H9 (cell line): Measurements from ENCODE around the gene PRKCI. TPM values are rescaled to one million over a fixed set of nuclear protein-coding genes. Genes with fewer than 3 reads are reported as not detected.

Source experiments
- DNase-seq: peaks from one replicate; pipeline ENCODE4 v3.0.0-alpha.2; 2017
- H2AFZ ChIP-seq: one replicate; pipeline ENCODE4 v1.6.1; 2013; ENCODE audit warnings: mild to moderate bottlenecking, low read length, control low read depth, moderate library complexity
- H2AK5ac ChIP-seq: 2 replicates; pipeline ENCODE4 v1.6.1; 2013; ENCODE audit warnings: low read length, control low read depth, mixed read lengths; ENCODE audit not compliant: insufficient read length
- H2BK120ac ChIP-seq: one replicate; pipeline ENCODE4 v1.6.1; 2013; ENCODE audit warnings: low read depth, mild to moderate bottlenecking, low read length, control low read depth, inconsistent platforms; ENCODE audit not compliant: poor library complexity, severe bottlenecking
- H2BK12ac ChIP-seq: 2 replicates; pipeline ENCODE4 v1.6.1; 2013; ENCODE audit warnings: low read length, control low read depth, mixed read lengths, low read depth; ENCODE audit not compliant: insufficient read length
- H2BK15ac ChIP-seq: 2 replicates; pipeline ENCODE4 v1.6.1; 2013; ENCODE audit warnings: low read depth, low read length, control low read depth
- H2BK20ac ChIP-seq: one replicate; pipeline ENCODE4 v1.6.1; 2013; ENCODE audit warnings: low read depth, mild to moderate bottlenecking, low read length, control low read depth, inconsistent platforms; ENCODE audit not compliant: poor library complexity, severe bottlenecking
- H2BK5ac ChIP-seq: 2 replicates; pipeline ENCODE4 v1.6.1; 2013; ENCODE audit warnings: low read length, control low read depth, mixed read lengths; ENCODE audit not compliant: insufficient read length
- H3K14ac ChIP-seq: 2 replicates; pipeline ENCODE4 v1.6.1; 2013; ENCODE audit warnings: low read length, control low read depth; ENCODE audit not compliant: insufficient read depth
- H3K18ac ChIP-seq: 2 replicates; pipeline ENCODE4 v1.6.1; 2013; ENCODE audit warnings: low read depth, mild to moderate bottlenecking, mixed read lengths, low read length, control low read depth; ENCODE audit not compliant: insufficient read length
- H3K23ac ChIP-seq: 2 replicates; pipeline ENCODE4 v1.6.1; 2013; ENCODE audit warnings: low read length, control low read depth, mixed read lengths, low read depth; ENCODE audit not compliant: insufficient read length
- H3K23me2 ChIP-seq: 2 replicates; pipeline ENCODE4 v1.6.1; 2013; ENCODE audit warnings: low read depth, mild to moderate bottlenecking, mixed read lengths, low read length, control low read depth; ENCODE audit not compliant: insufficient read length, poor library complexity, severe bottlenecking
- H3K27ac ChIP-seq: 2 replicates; pipeline ENCODE4 v1.5.1; 2013; ENCODE audit warnings: low read length, control low read depth, mixed read lengths, low read depth; ENCODE audit not compliant: insufficient read length
- H3K27me3 ChIP-seq: 2 replicates; pipeline ENCODE4 v1.6.1; 2013; ENCODE audit warnings: low read length, control low read depth, inconsistent platforms; ENCODE audit not compliant: insufficient read depth
- H3K4ac ChIP-seq: 2 replicates; pipeline ENCODE4 v1.6.1; 2013; ENCODE audit warnings: low read depth, mild to moderate bottlenecking, control low read depth, inconsistent platforms, low read length, moderate library complexity
- H3K4me1 ChIP-seq: 2 replicates; pipeline ENCODE4 v1.6.1; 2013; ENCODE audit warnings: low read length, control low read depth, inconsistent platforms; ENCODE audit not compliant: insufficient read depth
- H3K4me2 ChIP-seq: 2 replicates; pipeline ENCODE4 v1.6.1; 2013; ENCODE audit warnings: low read length, control low read depth, mixed read lengths; ENCODE audit not compliant: insufficient read length, insufficient read depth
- H3K56ac ChIP-seq: 2 replicates; pipeline ENCODE4 v1.6.1; 2013; ENCODE audit warnings: low read depth, mild to moderate bottlenecking, mixed read lengths, low read length, control low read depth; ENCODE audit not compliant: insufficient read length
- H3K79me1 ChIP-seq: 2 replicates; pipeline ENCODE4 v1.6.1; 2013; ENCODE audit warnings: low read depth, mild to moderate bottlenecking, moderate library complexity, low read length, control low read depth, inconsistent platforms; ENCODE audit not compliant: insufficient read depth, poor library complexity, severe bottlenecking
- H3K79me2 ChIP-seq: 2 replicates; pipeline ENCODE4 v1.6.1; 2013; ENCODE audit warnings: low read length, control low read depth, inconsistent platforms; ENCODE audit not compliant: insufficient read depth
- H3K9ac ChIP-seq: 2 replicates; pipeline ENCODE4 v1.6.1; 2013; ENCODE audit warnings: low read length, control low read depth, mixed read lengths; ENCODE audit not compliant: insufficient read length; ENCODE audit errors: extremely low read depth
- H3K9me3 ChIP-seq: one replicate; pipeline ENCODE4 v1.6.1; 2013; ENCODE audit warnings: low read depth, low read length, inconsistent platforms; ENCODE audit not compliant: control insufficient read depth
- H3T11ph ChIP-seq: one replicate; pipeline ENCODE4 v1.6.1; 2013; ENCODE audit warnings: mild to moderate bottlenecking, low read length, control low read depth, inconsistent platforms
- H4K20me1 ChIP-seq: one replicate; pipeline ENCODE4 v1.6.1; 2013; ENCODE audit not compliant: control insufficient read depth, insufficient read length, insufficient read depth
- H4K5ac ChIP-seq: 2 replicates; pipeline ENCODE4 v1.6.1; 2013; ENCODE audit warnings: low read depth, mild to moderate bottlenecking, mixed read lengths, low read length, control low read depth; ENCODE audit not compliant: insufficient read length
- H4K8ac ChIP-seq: replicated peaks from 2 replicates; pipeline ENCODE4 v1.6.1; 2013; ENCODE audit warnings: low read length, control low read depth, mixed read lengths, low read depth; ENCODE audit not compliant: insufficient read length
- H4K91ac ChIP-seq: 2 replicates; pipeline ENCODE4 v1.6.1; 2013; ENCODE audit warnings: low read depth, mild to moderate bottlenecking, moderate library complexity, mixed read lengths, low read length, control low read depth; ENCODE audit not compliant: insufficient read length
- H3K27ac Mint-ChIP-seq, 3 experiments: 2 replicates in 2 of 3; 3 replicates in 1 of 3; pipeline ENCODE4 v1.8.0; 2020 to 2021; ENCODE audit warnings: mixed read lengths in 3 of 3, mild to moderate bottlenecking in 1 of 3, moderate library complexity in 1 of 3
- H3K27me3 Mint-ChIP-seq: 2 replicates; pipeline ENCODE4 v1.8.0; 2021; ENCODE audit warnings: low read depth, mild to moderate bottlenecking, moderate library complexity, mixed read lengths
- H3K36me3 Mint-ChIP-seq, 3 experiments: 2 replicates in 2 of 3; 3 replicates in 1 of 3; pipeline ENCODE4 v1.8.0; 2020 to 2021; ENCODE audit warnings: low read depth in 3 of 3, mixed read lengths in 3 of 3; ENCODE audit not compliant: insufficient read depth in 1 of 3
- H3K4me1 Mint-ChIP-seq, 2 experiments: 2 replicates each; pipeline ENCODE4 v1.8.0; 2020; ENCODE audit warnings: mixed read lengths in 2 of 2
- H3K4me3 Mint-ChIP-seq, 2 experiments: 2 replicates in 1 of 2; 3 replicates in 1 of 2; pipeline ENCODE4 v1.8.0; 2020 to 2021; ENCODE audit warnings: mild to moderate bottlenecking in 2 of 2, mixed read lengths in 2 of 2, moderate library complexity in 1 of 2
- H3K9me3 Mint-ChIP-seq, 2 experiments: 2 replicates in 1 of 2; 3 replicates in 1 of 2; pipeline ENCODE4 v1.8.0; 2020; ENCODE audit warnings: mild to moderate bottlenecking in 2 of 2, mixed read lengths in 2 of 2, moderate library complexity in 1 of 2
- WGBS: extraction: QIAGEN DNeasy Blood & Tissue Kit; methylation state at CpG from one replicate; pipeline ENCODE4 v1.1.7; 2013; ENCODE audit warnings: missing lambda C conversion rate, low lambda C conversion rate, mixed read lengths; ENCODE audit not compliant: insufficient read length; ENCODE audit errors: extremely low coverage; 5-methylcytosine and 5-hydroxymethylcytosine counted together
- total RNA-seq: library from RNA; stranded (reverse); gene quantifications from 2 replicates; pipeline ENCODE4 v1.2.1, GENCODE V29; 2021
- TF ChIP-seq, protein P1 (sequence below): fragments of 200-600 bp; sonication (generic); conservative IDR thresholded peaks from 3 replicates; pipeline ENCODE4 v1.8.0; 2021; ENCODE audit warnings: antibody characterized with exemption, mild to moderate bottlenecking

Gene PRKCI
- total RNA-seq, 1 experiment from 2014 or later: 71.1 TPM

GRCh38 chr3:170295586-170295985 is 73.4 kb downstream of the PRKCI start:
- Mint-ChIP-seq H3K27ac (no peak overlapping the region), H3K27me3 (no peaks in the 10 kb centered on the region), H3K4me3 (no peak overlapping the region), H3K4me1 (no peaks in the 10 kb centered on the region), H3K36me3 (peaks cover 18 to 57% (median 42%) of the 10 kb centered on the region in 3 experiments; a peak in 6 of 7 replicates), H3K9me3 (no peaks in the 10 kb centered on the region)
- H3K9ac ChIP-seq: no peak overlapping the region
- no peak overlapping the region for H3K4ac ChIP-seq
- H3T11ph ChIP-seq: no peak overlapping the region
- H3K4me1 ChIP-seq: no peaks in the 10 kb centered on the region
- H2BK120ac ChIP-seq: no peak overlapping the region
- no peaks in the 10 kb centered on the region for H4K20me1 ChIP-seq
- H3K23ac ChIP-seq: no peak overlapping the region
- H2BK20ac ChIP-seq: no peak overlapping the region
- no peaks in the 10 kb centered on the region for H3K23me2 ChIP-seq
- H2BK15ac ChIP-seq: no peak overlapping the region
- no peak overlapping the region for H2AFZ ChIP-seq
- H2AK5ac ChIP-seq: no peak overlapping the region
- no peak overlapping the region for H3K18ac ChIP-seq
- H4K8ac ChIP-seq: no peak overlapping the region
- H4K5ac ChIP-seq: no peak overlapping the region
- H3K27ac ChIP-seq: no peak overlapping the region
- TF ChIP-seq, protein P1, sequence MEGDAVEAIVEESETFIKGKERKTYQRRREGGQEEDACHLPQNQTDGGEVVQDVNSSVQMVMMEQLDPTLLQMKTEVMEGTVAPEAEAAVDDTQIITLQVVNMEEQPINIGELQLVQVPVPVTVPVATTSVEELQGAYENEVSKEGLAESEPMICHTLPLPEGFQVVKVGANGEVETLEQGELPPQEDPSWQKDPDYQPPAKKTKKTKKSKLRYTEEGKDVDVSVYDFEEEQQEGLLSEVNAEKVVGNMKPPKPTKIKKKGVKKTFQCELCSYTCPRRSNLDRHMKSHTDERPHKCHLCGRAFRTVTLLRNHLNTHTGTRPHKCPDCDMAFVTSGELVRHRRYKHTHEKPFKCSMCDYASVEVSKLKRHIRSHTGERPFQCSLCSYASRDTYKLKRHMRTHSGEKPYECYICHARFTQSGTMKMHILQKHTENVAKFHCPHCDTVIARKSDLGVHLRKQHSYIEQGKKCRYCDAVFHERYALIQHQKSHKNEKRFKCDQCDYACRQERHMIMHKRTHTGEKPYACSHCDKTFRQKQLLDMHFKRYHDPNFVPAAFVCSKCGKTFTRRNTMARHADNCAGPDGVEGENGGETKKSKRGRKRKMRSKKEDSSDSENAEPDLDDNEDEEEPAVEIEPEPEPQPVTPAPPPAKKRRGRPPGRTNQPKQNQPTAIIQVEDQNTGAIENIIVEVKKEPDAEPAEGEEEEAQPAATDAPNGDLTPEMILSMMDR: no peak
- H2BK12ac ChIP-seq: no peak overlapping the region
- no peak overlapping the region for H3K4me2 ChIP-seq
- no peaks in the 10 kb centered on the region for H3K79me2 ChIP-seq
- no peak overlapping the region for H2BK5ac ChIP-seq
- H3K27me3 ChIP-seq: no peaks in the 10 kb centered on the region
- no peak overlapping the region for H4K91ac ChIP-seq
- no peak overlapping the region for H3K14ac ChIP-seq
- no peaks in the 10 kb centered on the region for H3K9me3 ChIP-seq
- no peaks in the 10 kb centered on the region for H3K79me1 ChIP-seq
- DNase-seq: no peak
- WGBS: no CpG with 5 or more reads among the region's 8 CpGs
- no peak overlapping the region for H3K56ac ChIP-seq
